Measurements from ENCODE around the gene GTF3C4. TPM values are rescaled to one million over a fixed set of nuclear protein-coding genes. Genes with fewer than 3 reads are reported as not detected.

Gene GTF3C4
- total and polyA plus RNA-seq, 2 of the 13 experiments (the other 11 are each of a cell fraction or from before 2014, with no cell fraction given): 2.6 to 12.9 TPM

DNA sequence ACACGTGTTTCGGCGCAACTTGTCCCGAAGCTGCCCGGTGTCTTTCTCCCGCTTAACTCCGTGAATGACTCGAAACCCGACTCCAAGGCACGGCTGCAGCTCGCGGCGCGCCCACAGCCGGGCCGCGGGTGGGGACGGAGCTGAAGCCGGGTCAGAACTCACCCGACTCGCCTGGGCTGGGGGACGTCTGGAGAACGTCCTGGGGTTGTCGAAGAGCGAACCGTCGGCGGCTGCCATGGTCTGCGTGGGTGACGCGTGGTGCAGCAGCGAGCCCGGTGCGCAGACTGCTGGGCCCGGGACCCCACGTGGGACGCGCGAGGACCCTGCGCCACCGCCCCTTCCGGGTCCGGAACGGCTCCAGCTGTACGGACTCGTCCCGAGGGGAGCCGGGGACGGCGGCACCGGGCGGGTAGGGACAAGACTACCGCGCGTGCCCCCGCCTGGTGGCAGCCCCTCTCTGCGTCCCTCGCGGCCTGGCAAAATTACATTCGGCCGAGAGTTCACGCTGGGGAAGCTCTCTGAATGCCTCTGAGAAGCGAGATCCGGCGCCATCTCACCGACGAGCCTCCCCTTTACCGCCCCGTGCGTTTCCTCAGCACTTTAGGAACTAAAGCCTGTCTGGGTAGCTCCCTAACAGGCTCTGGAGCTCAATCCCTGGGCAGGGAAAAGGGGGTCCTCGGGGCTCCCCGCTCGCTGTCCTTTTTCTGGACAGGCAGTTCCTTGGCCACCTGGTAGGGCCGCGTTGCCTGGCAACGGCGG, 387 bp upstream of the GTF3C4 start, which contains the start of gene DDX31 (continued):
- TF ChIP-seq SIX1 (CRISPR knock-in tag; IDR thresholded peaks at IDR 0.05; ENCODE audit: borderline replicate concordance): 0 out of 2 replicates have a peak, but pooled peaks have one; percentile 7
- TF ChIP-seq ZNF264 (CRISPR knock-in tag; IDR thresholded peaks at IDR 0.05): peak; percentile 54
- TF ChIP-seq RORA (CRISPR knock-in tag; IDR thresholded peaks at IDR 0.05): no peak
- 0 out of 2 replicates have a peak, but pooled peaks have one; percentile 59 for TF ChIP-seq ZNF235 (CRISPR knock-in tag; IDR thresholded peaks at IDR 0.05; ENCODE audit: borderline replicate concordance)
- no peak for TF ChIP-seq ZNF720 (CRISPR knock-in tag; IDR thresholded peaks at IDR 0.05)
- TF ChIP-seq ZNF569 (CRISPR knock-in tag; IDR thresholded peaks at IDR 0.05; ENCODE audit: borderline replicate concordance): no peak
- TF ChIP-seq ZNF354B (CRISPR knock-in tag; IDR thresholded peaks at IDR 0.05): no peak
- TF ChIP-seq HNF4A (CRISPR knock-in tag; IDR thresholded peaks at IDR 0.05): peak; percentile 1; the same call in 1 of the 2 replicates
- TF ChIP-seq AKAP8 (CRISPR knock-in tag; IDR thresholded peaks at IDR 0.05): peak; percentile 70; the same call in 1 of the 2 replicates
- TF ChIP-seq, protein P1, sequence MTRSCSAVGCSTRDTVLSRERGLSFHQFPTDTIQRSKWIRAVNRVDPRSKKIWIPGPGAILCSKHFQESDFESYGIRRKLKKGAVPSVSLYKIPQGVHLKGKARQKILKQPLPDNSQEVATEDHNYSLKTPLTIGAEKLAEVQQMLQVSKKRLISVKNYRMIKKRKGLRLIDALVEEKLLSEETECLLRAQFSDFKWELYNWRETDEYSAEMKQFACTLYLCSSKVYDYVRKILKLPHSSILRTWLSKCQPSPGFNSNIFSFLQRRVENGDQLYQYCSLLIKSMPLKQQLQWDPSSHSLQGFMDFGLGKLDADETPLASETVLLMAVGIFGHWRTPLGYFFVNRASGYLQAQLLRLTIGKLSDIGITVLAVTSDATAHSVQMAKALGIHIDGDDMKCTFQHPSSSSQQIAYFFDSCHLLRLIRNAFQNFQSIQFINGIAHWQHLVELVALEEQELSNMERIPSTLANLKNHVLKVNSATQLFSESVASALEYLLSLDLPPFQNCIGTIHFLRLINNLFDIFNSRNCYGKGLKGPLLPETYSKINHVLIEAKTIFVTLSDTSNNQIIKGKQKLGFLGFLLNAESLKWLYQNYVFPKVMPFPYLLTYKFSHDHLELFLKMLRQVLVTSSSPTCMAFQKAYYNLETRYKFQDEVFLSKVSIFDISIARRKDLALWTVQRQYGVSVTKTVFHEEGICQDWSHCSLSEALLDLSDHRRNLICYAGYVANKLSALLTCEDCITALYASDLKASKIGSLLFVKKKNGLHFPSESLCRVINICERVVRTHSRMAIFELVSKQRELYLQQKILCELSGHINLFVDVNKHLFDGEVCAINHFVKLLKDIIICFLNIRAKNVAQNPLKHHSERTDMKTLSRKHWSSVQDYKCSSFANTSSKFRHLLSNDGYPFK (CRISPR knock-in tag; IDR thresholded peaks at IDR 0.05; ENCODE audit: borderline replicate concordance): peak; percentile 81; the same call in 1 of the 2 replicates
- no peak for TF ChIP-seq ZNF775 (CRISPR knock-in tag; IDR thresholded peaks at IDR 0.05; ENCODE audit: borderline replicate concordance)
- TF ChIP-seq ZNF558 (CRISPR knock-in tag; IDR thresholded peaks at IDR 0.05; ENCODE audit: borderline replicate concordance): peak; percentile 87; the same call in 1 of the 2 replicates
- peak; percentile 29; the same call in 1 of the 2 replicates for TF ChIP-seq ZNF614 (CRISPR knock-in tag; IDR thresholded peaks at IDR 0.05; ENCODE audit: borderline replicate concordance)
- TF ChIP-seq ZNF121 (CRISPR knock-in tag; IDR thresholded peaks at IDR 0.05): no peak; the same call in 1 of the 2 replicates
- TF ChIP-seq, protein P2, sequence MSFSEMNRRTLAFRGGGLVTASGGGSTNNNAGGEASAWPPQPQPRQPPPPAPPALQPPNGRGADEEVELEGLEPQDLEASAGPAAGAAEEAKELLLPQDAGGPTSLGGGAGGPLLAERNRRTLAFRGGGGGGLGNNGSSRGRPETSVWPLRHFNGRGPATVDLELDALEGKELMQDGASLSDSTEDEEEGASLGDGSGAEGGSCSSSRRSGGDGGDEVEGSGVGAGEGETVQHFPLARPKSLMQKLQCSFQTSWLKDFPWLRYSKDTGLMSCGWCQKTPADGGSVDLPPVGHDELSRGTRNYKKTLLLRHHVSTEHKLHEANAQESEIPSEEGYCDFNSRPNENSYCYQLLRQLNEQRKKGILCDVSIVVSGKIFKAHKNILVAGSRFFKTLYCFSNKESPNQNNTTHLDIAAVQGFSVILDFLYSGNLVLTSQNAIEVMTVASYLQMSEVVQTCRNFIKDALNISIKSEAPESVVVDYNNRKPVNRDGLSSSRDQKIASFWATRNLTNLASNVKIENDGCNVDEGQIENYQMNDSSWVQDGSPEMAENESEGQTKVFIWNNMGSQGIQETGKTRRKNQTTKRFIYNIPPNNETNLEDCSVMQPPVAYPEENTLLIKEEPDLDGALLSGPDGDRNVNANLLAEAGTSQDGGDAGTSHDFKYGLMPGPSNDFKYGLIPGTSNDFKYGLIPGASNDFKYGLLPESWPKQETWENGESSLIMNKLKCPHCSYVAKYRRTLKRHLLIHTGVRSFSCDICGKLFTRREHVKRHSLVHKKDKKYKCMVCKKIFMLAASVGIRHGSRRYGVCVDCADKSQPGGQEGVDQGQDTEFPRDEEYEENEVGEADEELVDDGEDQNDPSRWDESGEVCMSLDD (CRISPR knock-in tag; IDR thresholded peaks at IDR 0.05; ENCODE audit: borderline replicate concordance): peak; percentile 87
- TF ChIP-seq, protein P3, sequence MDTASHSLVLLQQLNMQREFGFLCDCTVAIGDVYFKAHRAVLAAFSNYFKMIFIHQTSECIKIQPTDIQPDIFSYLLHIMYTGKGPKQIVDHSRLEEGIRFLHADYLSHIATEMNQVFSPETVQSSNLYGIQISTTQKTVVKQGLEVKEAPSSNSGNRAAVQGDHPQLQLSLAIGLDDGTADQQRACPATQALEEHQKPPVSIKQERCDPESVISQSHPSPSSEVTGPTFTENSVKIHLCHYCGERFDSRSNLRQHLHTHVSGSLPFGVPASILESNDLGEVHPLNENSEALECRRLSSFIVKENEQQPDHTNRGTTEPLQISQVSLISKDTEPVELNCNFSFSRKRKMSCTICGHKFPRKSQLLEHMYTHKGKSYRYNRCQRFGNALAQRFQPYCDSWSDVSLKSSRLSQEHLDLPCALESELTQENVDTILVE (CRISPR knock-in tag; IDR thresholded peaks at IDR 0.05): 0 out of 2 replicates have a peak, but pooled peaks have one; percentile 31
- TF ChIP-seq NFE2L2 (IDR thresholded peaks at IDR 0.05; ENCODE audit: low read length): no peak
- TF ChIP-seq, protein P4, sequence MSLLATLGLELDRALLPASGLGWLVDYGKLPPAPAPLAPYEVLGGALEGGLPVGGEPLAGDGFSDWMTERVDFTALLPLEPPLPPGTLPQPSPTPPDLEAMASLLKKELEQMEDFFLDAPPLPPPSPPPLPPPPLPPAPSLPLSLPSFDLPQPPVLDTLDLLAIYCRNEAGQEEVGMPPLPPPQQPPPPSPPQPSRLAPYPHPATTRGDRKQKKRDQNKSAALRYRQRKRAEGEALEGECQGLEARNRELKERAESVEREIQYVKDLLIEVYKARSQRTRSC (CRISPR knock-in tag; IDR thresholded peaks at IDR 0.05; ENCODE audit: low read depth): no peak; the same call in 1 of the 2 replicates
- TF ChIP-seq ZFP36L2 (CRISPR knock-in tag; IDR thresholded peaks at IDR 0.05): no peak
- TF ChIP-seq CBX1 (IDR thresholded peaks at IDR 0.05; ENCODE audit: low read depth): peak; percentile 45
- TF ChIP-seq BCL6 (CRISPR knock-in tag; IDR thresholded peaks at IDR 0.05): 0 out of 2 replicates have a peak, but pooled peaks have one; percentile 43
